ENCODE measurements around the gene ACTL10.

DNA sequence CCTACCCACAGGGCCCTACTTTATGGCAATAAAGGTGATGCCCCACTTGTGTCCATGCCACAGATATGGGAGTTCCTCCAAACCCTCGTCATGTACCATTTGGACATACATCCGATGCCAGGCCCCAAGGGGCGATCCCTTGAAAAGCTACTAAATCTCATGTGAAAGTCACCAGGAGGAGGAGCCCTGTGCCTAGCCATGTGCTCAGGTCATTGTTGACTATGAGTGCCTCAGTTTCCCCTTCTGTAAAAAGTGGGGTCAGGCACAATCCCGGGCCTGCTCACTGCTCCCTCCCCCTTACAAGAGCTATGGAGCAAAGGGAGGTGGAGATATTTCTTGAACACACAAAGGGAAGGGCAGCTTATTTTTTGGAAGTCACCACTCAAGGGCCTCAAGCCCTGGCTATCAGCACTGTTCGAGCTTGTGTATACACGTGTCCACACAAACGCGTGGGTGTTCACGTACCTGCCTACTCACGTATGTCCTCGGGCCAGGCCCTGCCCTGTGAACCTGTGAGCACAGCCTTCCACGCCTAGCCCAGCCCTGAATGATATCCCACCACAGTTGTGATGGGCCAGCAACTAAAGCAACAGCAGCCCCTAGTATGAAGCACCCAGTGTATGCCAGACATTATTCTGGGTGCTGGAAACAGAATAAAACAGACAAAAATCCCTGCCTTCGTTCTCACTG lies 1.9 kb downstream of the ACTL10 start:
- TF ChIP-seq, protein P1, sequence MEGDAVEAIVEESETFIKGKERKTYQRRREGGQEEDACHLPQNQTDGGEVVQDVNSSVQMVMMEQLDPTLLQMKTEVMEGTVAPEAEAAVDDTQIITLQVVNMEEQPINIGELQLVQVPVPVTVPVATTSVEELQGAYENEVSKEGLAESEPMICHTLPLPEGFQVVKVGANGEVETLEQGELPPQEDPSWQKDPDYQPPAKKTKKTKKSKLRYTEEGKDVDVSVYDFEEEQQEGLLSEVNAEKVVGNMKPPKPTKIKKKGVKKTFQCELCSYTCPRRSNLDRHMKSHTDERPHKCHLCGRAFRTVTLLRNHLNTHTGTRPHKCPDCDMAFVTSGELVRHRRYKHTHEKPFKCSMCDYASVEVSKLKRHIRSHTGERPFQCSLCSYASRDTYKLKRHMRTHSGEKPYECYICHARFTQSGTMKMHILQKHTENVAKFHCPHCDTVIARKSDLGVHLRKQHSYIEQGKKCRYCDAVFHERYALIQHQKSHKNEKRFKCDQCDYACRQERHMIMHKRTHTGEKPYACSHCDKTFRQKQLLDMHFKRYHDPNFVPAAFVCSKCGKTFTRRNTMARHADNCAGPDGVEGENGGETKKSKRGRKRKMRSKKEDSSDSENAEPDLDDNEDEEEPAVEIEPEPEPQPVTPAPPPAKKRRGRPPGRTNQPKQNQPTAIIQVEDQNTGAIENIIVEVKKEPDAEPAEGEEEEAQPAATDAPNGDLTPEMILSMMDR (conservative IDR thresholded peaks at IDR 0.05; ENCODE audit: low read length), result no peak
- no peak for TF ChIP-seq EZH2phosphoT487 (IDR thresholded peaks at IDR 0.05; ENCODE audit: borderline replicate concordance)
